Neural progenitor cell (in vitro differentiated cells): ENCODE data around the gene SATL1.

ENCODE experiments used
- CTCF ChIP-seq: fragments of 200-600 bp; sonication (generic); IDR thresholded peaks from 2 replicates; pipeline ENCODE4 v1.5.1; 2017; ENCODE audit warnings: antibody characterized with exemption, mild to moderate bottlenecking
- EZH2 ChIP-seq: fragments of 200-600 bp; sonication (generic); IDR thresholded peaks from 2 replicates; pipeline ENCODE4 v1.6.1; 2017; ENCODE audit warnings: antibody characterized with exemption, mild to moderate bottlenecking, moderate library complexity
- EZH2phosphoT487 ChIP-seq: fragments of 200-600 bp; sonication (generic); IDR thresholded peaks from 2 replicates; pipeline ENCODE4 v1.6.1; 2017; ENCODE audit warnings: antibody characterized with exemption

GRCh38 chrX:85243761-85244449 is at the start of gene SATL1, which contains the start of gene ZNF711:
- TF ChIP-seq CTCF (no peak), EZH2 (no peak), EZH2phosphoT487 (no peak)
